B cell (primary cell): ENCODE results near the gene CPNE2. TPM values are rescaled to one million over a fixed set of nuclear protein-coding genes. Genes with fewer than 3 reads are reported as not detected.
A peak's percentile ranks its signal among the peaks of the same experiment; 100 is the strongest.

ENCODE experiments used
- ATAC-seq: fragments of 200-7000 bp; cut with Tn5 transposase; one replicate; pipeline ENCODE4 v1.10.0; 2021; ENCODE audit warnings: low read depth, mild to moderate bottlenecking, moderate number of reproducible peaks, moderate library complexity
- CTCF ChIA-PET: fragments of 350-600 bp; sonication (Branson Sonifier 250); formaldehyde crosslinking; loops from one replicate; lab custom pipeline; 2021; ENCODE audit warnings: antibody characterized with exemption, inconsistent platforms; lab: Charles Lee
- POLR2A ChIA-PET: fragments of 350-600 bp; sonication (Branson Sonifier 250); formaldehyde crosslinking; loops from one replicate; lab custom pipeline; 2021; ENCODE audit warnings: antibody characterized with exemption; lab: Charles Lee
- DNase-seq: peaks from one replicate; pipeline ENCODE4 v3.0.0; 2013
- H2AFZ ChIP-seq: 2 replicates; pipeline ENCODE4 v1.6.1; 2012; ENCODE audit warnings: mild to moderate bottlenecking, low read depth, low read length; ENCODE audit not compliant: insufficient read depth, poor library complexity, severe bottlenecking
- H3K27ac ChIP-seq, 2 donors: 1 replicate in 1 of 2; 2 replicates in 1 of 2; pipeline ENCODE4 v1.5.1; 2012 to 2013; ENCODE audit warnings: low read length in 2 of 2, mild to moderate bottlenecking in 2 of 2, moderate library complexity in 1 of 2
- H3K27me3 ChIP-seq, 4 experiments: fragments of 200-600 bp in 1 of 4; sonication (generic) in 1 of 4; replicated peaks in 1 of 4; 1 replicate in 2 of 4; 2 replicates in 2 of 4; pipeline versions ENCODE4 v1.6.1 to v1.7.0; 2013 to 2016; ENCODE audit warnings: low read length in 3 of 4, mild to moderate bottlenecking in 2 of 4, mixed read lengths in 1 of 4, moderate library complexity in 1 of 4; ENCODE audit not compliant: insufficient read depth in 4 of 4, control insufficient read depth in 3 of 4; ENCODE audit errors: control extremely low read depth in 1 of 4
- H3K36me3 ChIP-seq, 2 experiments: replicated peaks in 1 of 2; 1 replicate in 1 of 2; 2 replicates in 1 of 2; pipeline versions ENCODE4 v1.6.1 to v1.7.1; 2013; ENCODE audit warnings: low read length in 1 of 2; ENCODE audit not compliant: insufficient read depth in 2 of 2, control insufficient read depth in 1 of 2; ENCODE audit errors: control extremely low read depth in 1 of 2, extremely low read depth in 1 of 2
- H3K4me1 ChIP-seq, 2 donors: fragments of 200-600 bp in 1 of 2; sonication (generic) in 1 of 2; 1 replicate in 1 of 2; 2 replicates in 1 of 2; pipeline versions ENCODE4 v1.5.1 to v1.6.1; 2013 to 2017; ENCODE audit warnings: low read length in 2 of 2; ENCODE audit not compliant: control insufficient read depth in 2 of 2, insufficient read depth in 2 of 2
- H3K4me2 ChIP-seq: replicated peaks from 2 replicates; pipeline ENCODE3; 2012; ENCODE audit warnings: mild to moderate bottlenecking, low read depth, low read length; ENCODE audit not compliant: poor library complexity, severe bottlenecking
- H3K4me3 ChIP-seq, 5 experiments: fragments of 200-600 bp in 1 of 5; sonication (generic) in 1 of 5; 1 replicate in 3 of 5; 2 replicates in 2 of 5; pipeline versions ENCODE4 v1.5.1 to v1.7.0; 2011 to 2016; ENCODE audit warnings: low read length in 4 of 5, mild to moderate bottlenecking in 4 of 5, low read depth in 2 of 5, control low read depth in 1 of 5, moderate library complexity in 1 of 5; ENCODE audit not compliant: insufficient read depth in 1 of 5; ENCODE audit errors: control extremely low read depth in 1 of 5, extremely low read depth in 1 of 5
- H3K79me2 ChIP-seq: fragments of 200-600 bp; sonication (generic); one replicate; pipeline ENCODE4 v1.6.0; 2016; ENCODE audit warnings: low read length; ENCODE audit not compliant: control insufficient read depth, insufficient read depth
- H3K9ac ChIP-seq: fragments of 200-600 bp; sonication (generic); 2 replicates; pipeline ENCODE4 v1.6.1; 2017; ENCODE audit warnings: mild to moderate bottlenecking, low read length, moderate library complexity
- H3K9me3 ChIP-seq, 3 donors: one replicate each; pipeline versions ENCODE4 v1.6.1 to v1.7.1; 2013; ENCODE audit warnings: low read length in 2 of 3; ENCODE audit not compliant: control insufficient read depth in 2 of 3, insufficient read depth in 1 of 3; ENCODE audit errors: control extremely low read depth in 1 of 3
- H4K20me1 ChIP-seq: 2 replicates; pipeline ENCODE4 v1.6.0; 2012; ENCODE audit warnings: mild to moderate bottlenecking, low read length; ENCODE audit not compliant: insufficient read depth, control insufficient read depth, poor library complexity, severe bottlenecking
- H3K27ac Mint-ChIP-seq: one replicate; pipeline ENCODE4 v1.8.0; 2021; ENCODE audit warnings: mixed read lengths
- H3K27me3 Mint-ChIP-seq: one replicate; pipeline ENCODE4 v1.8.0; 2021; ENCODE audit warnings: mixed read lengths
- H3K4me1 Mint-ChIP-seq: one replicate; pipeline ENCODE4 v1.8.0; 2021; ENCODE audit warnings: mixed read lengths
- H3K4me3 Mint-ChIP-seq: one replicate; pipeline ENCODE4 v1.8.0; 2021; ENCODE audit warnings: mixed read lengths
- H3K9me3 Mint-ChIP-seq: one replicate; pipeline ENCODE4 v1.8.0; 2022; ENCODE audit warnings: mixed read lengths; ENCODE audit not compliant: insufficient read depth
- CTCF ChIP-seq: fragments of 200-600 bp; IDR thresholded peaks from one replicate; pipeline ENCODE4 v1.8.0; 2022; ENCODE audit warnings: antibody characterized with exemption, mild to moderate bottlenecking
- EZH2 ChIP-seq: IDR thresholded peaks from 2 replicates; pipeline ENCODE4 v1.6.1; 2012; ENCODE audit warnings: borderline replicate concordance, low read depth, mild to moderate bottlenecking, moderate library complexity, low read length; ENCODE audit not compliant: insufficient read depth, poor library complexity, severe bottlenecking
- WGBS: methylation state at CpG from one replicate; pipeline ENCODE4 v1.1.5; 2013; ENCODE audit warnings: missing lambda C conversion rate; ENCODE audit not compliant: insufficient coverage; 5-methylcytosine and 5-hydroxymethylcytosine counted together
- intact Hi-C: fragments of 100-400 bp; cut with micrococcal nuclease; formaldehyde crosslinking; loops from one replicate; pipeline ENCODE4 v1.10.0; 2022
- polyA plus RNA-seq: library from polyadenylated mRNA; depleted of rRNA; stranded (reverse); fragments of >200 nt; gene quantifications from 2 replicates; pipeline ENCODE4 v1.2.3, GENCODE V29; 2012
- total RNA-seq, 2 donors: library from RNA; stranded (reverse); fragments of 120-200 nt in 1 of 2; gene quantifications; 1 replicate in 1 of 2; 2 replicates in 1 of 2; pipeline versions ENCODE4 v1.2.3 to v1.2.4, GENCODE V29; 2013 to 2022

Gene CPNE2
- total and polyA plus RNA-seq, 2 donors (not counting 1 experiment from before 2014, with no cell fraction given): 1.5 to 2.9 TPM

DNA sequence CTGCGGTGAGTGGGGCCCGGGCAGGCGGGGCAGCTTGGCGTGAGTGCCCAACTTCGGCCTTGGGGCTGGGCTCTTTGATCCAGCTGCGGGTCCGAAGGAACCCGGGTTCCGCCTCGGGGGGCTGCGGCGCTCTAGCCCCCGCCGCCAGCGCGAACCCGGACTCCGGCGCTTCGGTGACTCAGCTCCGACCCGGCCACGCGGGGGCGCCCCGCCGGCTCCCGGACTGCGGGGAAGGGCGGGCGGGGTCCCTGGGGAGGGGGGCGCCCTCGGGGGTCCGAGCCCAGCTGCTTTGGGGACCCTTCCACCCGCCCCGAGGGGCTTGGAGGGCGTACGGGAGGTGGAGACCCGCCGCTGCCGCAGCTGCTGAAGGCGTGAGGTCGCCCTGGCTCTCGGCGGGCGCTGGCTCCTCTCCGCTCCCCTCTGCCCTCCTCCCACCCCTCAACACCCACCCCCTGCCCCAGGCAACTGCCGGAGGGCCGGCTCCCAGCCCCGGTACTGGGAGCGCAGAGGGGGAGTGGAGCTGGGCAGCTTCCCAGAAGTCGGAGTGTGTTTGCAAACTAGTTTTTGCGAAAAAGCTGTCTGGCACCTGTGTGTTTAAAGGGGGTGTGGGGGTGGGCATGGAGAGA is 516 bp downstream of the CPNE2 start:
- TF ChIP-seq CTCF: peak; percentile 83
- TF ChIP-seq EZH2: no peak
- peak; percentile 68 for DNase-seq
- peak overlapping the region; percentile 52 for H3K9ac ChIP-seq
- 1% methylated on average over 41 of the region's 53 CpGs for WGBS
- H3K27ac ChIP-seq: no peak overlapping the region
- peak overlapping the region; percentile 69 for H2AFZ ChIP-seq
- no peaks in the 10 kb centered on the region for H3K9me3 Mint-ChIP-seq
- H3K27ac Mint-ChIP-seq: no peak overlapping the region
- peaks cover 0 to 36% (median 10%) of the 10 kb centered on the region in 4 experiments for H3K27me3 ChIP-seq
- CTCF ChIA-PET: interaction anchor here (0.6 to 5.5 kb wide), 15 partner anchors 9 to 427 kb away, joined by 3 to 36 read pairs (median 4); no protein-coding TSS in a partner anchor
- POLR2A ChIA-PET: interaction anchor here (0.6 to 0.7 kb wide), 2 partner anchors 107 to 228 kb away, joined by 3 to 7 read pairs; partner anchors contain the start of gene SLC12A3
- H3K4me3 Mint-ChIP-seq: peak overlapping the region; percentile 76
- peaks cover 13 to 14% of the 10 kb centered on the region in 2 donors for H3K4me1 ChIP-seq
- no peaks in the 10 kb centered on the region for H3K36me3 ChIP-seq
- peak overlapping the region; percentile 91 for H3K4me2 ChIP-seq
- intact Hi-C loops: loop anchor here (1.0 to 5.0 kb wide), 2 partner anchors 75 to 94 kb away; partner anchors contain the start of genes PSME3IP1 and RSPRY1
- peak overlapping the region in 4 of 5 experiments; percentile 28 to 66 (median 54) for H3K4me3 ChIP-seq
- peaks cover 27% of the 10 kb centered on the region for H3K27me3 Mint-ChIP-seq
- H3K4me1 Mint-ChIP-seq: peaks cover 11% of the 10 kb centered on the region
- H4K20me1 ChIP-seq: no peaks in the 10 kb centered on the region
- H3K79me2 ChIP-seq: no peaks in the 10 kb centered on the region
- peak; percentile 66 for ATAC-seq
- no peaks in the 10 kb centered on the region for H3K9me3 ChIP-seq
